ENCODE measurements around the gene LAMA3. TPM values are rescaled to one million over a fixed set of nuclear protein-coding genes. Genes with fewer than 3 reads are reported as not detected.

LAMA3 gene
- total RNA-seq, 1 experiment from 2014 or later: 207 TPM

DNA sequence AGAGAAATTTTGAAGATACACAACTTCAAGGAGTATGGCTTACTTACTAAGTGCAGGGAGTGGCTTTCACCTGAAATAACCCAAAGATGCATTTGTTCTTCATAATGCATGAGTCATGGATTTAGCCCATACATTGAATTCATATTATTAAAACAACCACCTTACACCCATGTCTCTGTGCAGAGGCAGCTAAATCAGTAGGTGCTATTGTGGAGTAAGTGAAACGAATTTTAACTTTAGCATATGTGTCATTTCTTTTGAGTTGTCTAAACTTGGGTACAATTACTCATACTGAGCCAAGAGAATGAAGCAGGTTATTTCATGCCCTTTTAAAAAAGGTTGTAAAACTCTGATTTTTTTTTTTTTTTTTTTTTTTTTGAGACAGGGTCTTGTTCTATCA, 15.5 kb upstream of the LAMA3 start:
- no peaks in the 10 kb centered on the region for H3K4me1 Mint-ChIP-seq (ENCODE audit: low read depth, unreplicated experiment)
- no peak for DNase-seq
- TF ChIP-seq, protein P1, sequence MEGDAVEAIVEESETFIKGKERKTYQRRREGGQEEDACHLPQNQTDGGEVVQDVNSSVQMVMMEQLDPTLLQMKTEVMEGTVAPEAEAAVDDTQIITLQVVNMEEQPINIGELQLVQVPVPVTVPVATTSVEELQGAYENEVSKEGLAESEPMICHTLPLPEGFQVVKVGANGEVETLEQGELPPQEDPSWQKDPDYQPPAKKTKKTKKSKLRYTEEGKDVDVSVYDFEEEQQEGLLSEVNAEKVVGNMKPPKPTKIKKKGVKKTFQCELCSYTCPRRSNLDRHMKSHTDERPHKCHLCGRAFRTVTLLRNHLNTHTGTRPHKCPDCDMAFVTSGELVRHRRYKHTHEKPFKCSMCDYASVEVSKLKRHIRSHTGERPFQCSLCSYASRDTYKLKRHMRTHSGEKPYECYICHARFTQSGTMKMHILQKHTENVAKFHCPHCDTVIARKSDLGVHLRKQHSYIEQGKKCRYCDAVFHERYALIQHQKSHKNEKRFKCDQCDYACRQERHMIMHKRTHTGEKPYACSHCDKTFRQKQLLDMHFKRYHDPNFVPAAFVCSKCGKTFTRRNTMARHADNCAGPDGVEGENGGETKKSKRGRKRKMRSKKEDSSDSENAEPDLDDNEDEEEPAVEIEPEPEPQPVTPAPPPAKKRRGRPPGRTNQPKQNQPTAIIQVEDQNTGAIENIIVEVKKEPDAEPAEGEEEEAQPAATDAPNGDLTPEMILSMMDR (IDR thresholded peaks at IDR 0.05; ENCODE audit: unreplicated experiment): no peak

DNA sequence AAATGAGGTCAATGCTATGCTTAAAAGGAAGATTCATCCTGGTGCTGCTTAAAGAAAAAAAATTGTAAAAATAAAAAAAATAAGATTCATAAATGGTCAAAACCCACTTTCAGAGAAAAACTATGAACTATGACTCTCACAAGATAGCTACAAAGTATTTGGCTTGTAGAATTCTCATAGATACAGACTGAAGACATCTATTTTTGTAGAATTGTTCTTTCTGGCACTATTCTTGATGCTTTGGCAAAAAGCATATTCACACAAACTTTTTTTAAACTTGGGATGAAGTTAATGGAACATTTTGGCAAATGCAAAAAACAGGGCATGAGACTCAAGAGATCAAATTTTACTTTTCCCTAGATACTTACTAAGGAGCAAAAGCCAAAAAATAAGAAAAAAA, 14.0 kb upstream of the LAMA3 start:
- CTCF ChIA-PET: no interaction called here
- intact Hi-C loops (cut with micrococcal nuclease; ENCODE audit: unreplicated experiment): no loop called here
- H3K27ac Mint-ChIP-seq (ENCODE audit: unreplicated experiment): no peak overlapping the region

More for the DNA sequence above, 15.5 kb upstream of the LAMA3 start:
- intact Hi-C loops (cut with micrococcal nuclease; ENCODE audit: unreplicated experiment): no loop called here
- Mint-ChIP-seq H3K27me3 (ENCODE audit: unreplicated experiment) (peaks cover 5% of the 10 kb centered on the region), H3K36me3 (ENCODE audit: insufficient read depth, unreplicated experiment) (no peaks in the 10 kb centered on the region), H3K4me3 (ENCODE audit: low read depth, unreplicated experiment) (no peak overlapping the region), H3K9me3 (ENCODE audit: low read depth, unreplicated experiment) (no peaks in the 10 kb centered on the region), H3K27ac (ENCODE audit: unreplicated experiment) (no peak overlapping the region)
- CTCF ChIA-PET: no interaction called here
- no TSS peak for BruUV-seq (replicated peaks)

DNA sequence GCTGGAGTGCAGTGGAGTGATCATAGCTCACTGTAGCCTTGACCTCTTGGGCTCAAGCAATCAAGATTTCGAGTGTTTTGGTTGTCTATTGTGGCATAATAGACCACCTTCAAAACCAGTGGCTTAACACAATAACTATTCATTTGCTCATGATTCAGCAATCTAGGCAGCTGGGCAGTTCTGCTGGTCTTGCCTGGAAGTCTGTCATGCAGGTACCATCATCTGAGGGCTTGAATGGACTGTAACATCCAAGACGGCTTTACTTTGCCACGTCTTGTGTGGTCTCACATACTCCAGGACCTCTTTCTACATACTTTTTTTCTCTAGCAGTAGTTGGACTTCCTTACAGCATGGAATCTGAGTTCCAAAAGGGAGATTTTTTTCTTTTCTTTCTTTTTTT, 13.4 kb upstream of the LAMA3 start:
- no peaks in the 10 kb centered on the region for H3K4me1 Mint-ChIP-seq (ENCODE audit: low read depth, unreplicated experiment)
- peaks cover 15% of the 10 kb centered on the region for H3K27me3 Mint-ChIP-seq (ENCODE audit: unreplicated experiment)

More for the DNA sequence above, 14.0 kb upstream of the LAMA3 start:
- no peaks in the 10 kb centered on the region for H3K9me3 Mint-ChIP-seq (ENCODE audit: low read depth, unreplicated experiment)
- no peak overlapping the region for H3K4me3 Mint-ChIP-seq (ENCODE audit: low read depth, unreplicated experiment)
- no peaks in the 10 kb centered on the region for H3K4me1 Mint-ChIP-seq (ENCODE audit: low read depth, unreplicated experiment)
- no peaks in the 10 kb centered on the region for H3K36me3 Mint-ChIP-seq (ENCODE audit: insufficient read depth, unreplicated experiment)
- TF ChIP-seq, protein P1 (IDR thresholded peaks at IDR 0.05; ENCODE audit: unreplicated experiment): no peak
- DNase-seq: no peak
- H3K27me3 Mint-ChIP-seq (ENCODE audit: unreplicated experiment): peaks cover 15% of the 10 kb centered on the region
- BruUV-seq (replicated peaks): no TSS peak

DNA sequence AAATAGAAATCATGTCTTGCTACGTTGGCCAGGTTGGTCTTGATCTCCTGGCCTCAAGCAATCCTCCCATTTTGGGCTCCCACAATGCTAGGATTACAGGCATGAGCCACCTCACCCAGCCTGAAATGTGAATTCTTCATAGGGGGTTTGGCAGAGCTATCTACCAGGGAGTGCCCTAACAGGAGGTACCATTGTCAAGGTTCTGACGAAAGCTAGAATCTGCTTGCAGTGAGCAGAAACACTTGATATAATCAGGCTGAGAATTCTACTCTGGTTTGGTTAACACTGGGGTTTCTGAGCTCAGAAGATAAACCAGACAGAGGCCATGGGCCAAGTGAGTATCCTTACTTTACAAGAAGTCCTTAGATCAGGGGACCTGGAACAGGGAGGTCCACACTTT, 7.2 kb upstream of the LAMA3 start:
- Mint-ChIP-seq H3K36me3 (ENCODE audit: insufficient read depth, unreplicated experiment) (no peaks in the 10 kb centered on the region), H3K27me3 (ENCODE audit: unreplicated experiment) (peaks cover 15% of the 10 kb centered on the region), H3K4me1 (ENCODE audit: low read depth, unreplicated experiment) (peaks cover 9% of the 10 kb centered on the region), H3K4me3 (ENCODE audit: low read depth, unreplicated experiment) (no peak overlapping the region), H3K9me3 (ENCODE audit: low read depth, unreplicated experiment) (no peaks in the 10 kb centered on the region), H3K27ac (ENCODE audit: unreplicated experiment) (no peak overlapping the region)
- CTCF ChIA-PET: no interaction called here
- intact Hi-C loops (cut with micrococcal nuclease; ENCODE audit: unreplicated experiment): no loop called here
- DNase-seq: no peak
- no TSS peak for BruUV-seq (replicated peaks)
- TF ChIP-seq, protein P1 (IDR thresholded peaks at IDR 0.05; ENCODE audit: unreplicated experiment): no peak

More for the DNA sequence above, 13.4 kb upstream of the LAMA3 start:
- Mint-ChIP-seq H3K27ac (ENCODE audit: unreplicated experiment) (no peak overlapping the region), H3K9me3 (ENCODE audit: low read depth, unreplicated experiment) (no peaks in the 10 kb centered on the region), H3K4me3 (ENCODE audit: low read depth, unreplicated experiment) (no peak overlapping the region), H3K36me3 (ENCODE audit: insufficient read depth, unreplicated experiment) (no peaks in the 10 kb centered on the region)
- CTCF ChIA-PET: interaction anchor here (0.7 kb wide), 1 partner anchor 10 kb away, joined by 3 read pairs; no protein-coding TSS in a partner anchor
- intact Hi-C loops (cut with micrococcal nuclease; ENCODE audit: unreplicated experiment): no loop called here
- TF ChIP-seq, protein P1 (IDR thresholded peaks at IDR 0.05; ENCODE audit: unreplicated experiment): no peak
- BruUV-seq (replicated peaks): no TSS peak
- no peak for DNase-seq
